Mucosa of stomach (tissue), 1 donor: ENCODE results near the gene CLIP1.
"Not testable (repeated sequence)": the region's sequence is repeated elsewhere in the genome, so short reads cannot be mapped to it uniquely, and the experiment has no call there.

Source experiments
- H3K27me3 ChIP-seq: one replicate; pipeline ENCODE4 v1.7.0; 2013; ENCODE audit warnings: mild to moderate bottlenecking, low read length; ENCODE audit not compliant: control insufficient read depth, insufficient read depth
- H3K36me3 ChIP-seq: one replicate; pipeline ENCODE4 v1.7.0; 2013; ENCODE audit warnings: low read length; ENCODE audit not compliant: control insufficient read depth, insufficient read depth
- H3K4me1 ChIP-seq: one replicate; pipeline ENCODE4 v1.7.0; 2013; ENCODE audit warnings: mild to moderate bottlenecking, low read length; ENCODE audit not compliant: control insufficient read depth, insufficient read depth
- H3K4me3 ChIP-seq: one replicate; pipeline ENCODE4 v1.7.0; 2013; ENCODE audit warnings: low read length
- H3K9ac ChIP-seq: one replicate; pipeline ENCODE4 v1.7.0; 2013; ENCODE audit warnings: mild to moderate bottlenecking, low read length, moderate library complexity
- H3K9me3 ChIP-seq: one replicate; pipeline ENCODE4 v1.7.0; 2013; ENCODE audit warnings: mild to moderate bottlenecking, low read length, moderate library complexity; ENCODE audit not compliant: control insufficient read depth
- donor health status: Pancreatic carcinoma.

The CLIP1 gene

DNA sequence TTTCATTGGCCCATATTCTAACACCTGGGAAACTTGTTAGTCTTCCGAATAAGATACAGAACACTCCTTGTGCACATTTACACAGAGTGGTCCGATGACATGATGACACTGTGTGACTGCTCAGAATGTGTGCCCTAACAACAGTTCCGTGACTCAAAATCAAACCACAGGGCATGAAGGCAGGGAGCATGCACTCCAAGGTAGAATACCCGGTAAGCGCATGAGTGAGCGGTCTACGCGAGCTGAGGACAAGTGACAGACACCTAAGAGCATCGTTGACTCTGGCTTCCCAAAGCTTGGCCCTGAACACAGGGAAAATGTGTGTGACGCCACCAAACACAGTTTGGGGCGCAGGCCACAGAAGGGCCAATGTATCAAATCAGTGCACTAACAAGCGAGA is 18.6 kb downstream of the CLIP1 start:
- H3K4me3 ChIP-seq = no peak overlapping the region
- H3K36me3 ChIP-seq = no peaks in the 10 kb centered on the region
- H3K9ac ChIP-seq = no peak overlapping the region
- no peaks in the 10 kb centered on the region for H3K9me3 ChIP-seq
- no peaks in the 10 kb centered on the region for H3K27me3 ChIP-seq
- peaks cover 34% of the 10 kb centered on the region for H3K4me1 ChIP-seq

GRCh38 chr12:122403115-122403770 is 19.2 kb downstream of the CLIP1 start:
- Histone ChIP-seq H3K9me3 (no peaks in the 10 kb centered on the region), H3K4me3 (no peak overlapping the region), H3K9ac (no peak overlapping the region), H3K4me1 (peaks cover 34% of the 10 kb centered on the region), H3K36me3 (no peaks in the 10 kb centered on the region), H3K27me3 (no peaks in the 10 kb centered on the region)

DNA sequence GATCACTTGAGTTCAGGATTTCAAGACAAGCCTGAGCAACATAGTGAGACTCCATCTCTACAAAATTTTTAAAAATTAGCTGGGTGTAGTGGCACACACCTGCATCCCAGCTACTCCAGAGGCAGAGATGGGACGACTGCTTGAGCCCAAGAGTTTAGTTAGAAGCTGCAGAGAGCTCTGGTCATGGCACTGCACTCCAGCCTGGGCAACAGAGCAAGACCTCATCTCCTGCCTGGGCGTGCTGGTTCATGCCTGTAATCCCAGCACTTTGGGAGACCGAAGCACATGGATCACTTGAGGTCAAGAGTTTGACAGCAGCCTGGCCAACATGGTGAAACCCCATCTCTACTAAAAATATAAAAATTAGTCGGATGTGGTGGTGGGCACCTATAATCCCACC is 20.2 kb downstream of the CLIP1 start:
- no peaks in the 10 kb centered on the region for H3K36me3 ChIP-seq
- H3K9ac ChIP-seq = no peak overlapping the region
- H3K4me3 ChIP-seq = no peak overlapping the region
- no peaks in the 10 kb centered on the region for H3K27me3 ChIP-seq
- H3K9me3 ChIP-seq = no peaks in the 10 kb centered on the region
- H3K4me1 ChIP-seq = peaks cover 34% of the 10 kb centered on the region

DNA sequence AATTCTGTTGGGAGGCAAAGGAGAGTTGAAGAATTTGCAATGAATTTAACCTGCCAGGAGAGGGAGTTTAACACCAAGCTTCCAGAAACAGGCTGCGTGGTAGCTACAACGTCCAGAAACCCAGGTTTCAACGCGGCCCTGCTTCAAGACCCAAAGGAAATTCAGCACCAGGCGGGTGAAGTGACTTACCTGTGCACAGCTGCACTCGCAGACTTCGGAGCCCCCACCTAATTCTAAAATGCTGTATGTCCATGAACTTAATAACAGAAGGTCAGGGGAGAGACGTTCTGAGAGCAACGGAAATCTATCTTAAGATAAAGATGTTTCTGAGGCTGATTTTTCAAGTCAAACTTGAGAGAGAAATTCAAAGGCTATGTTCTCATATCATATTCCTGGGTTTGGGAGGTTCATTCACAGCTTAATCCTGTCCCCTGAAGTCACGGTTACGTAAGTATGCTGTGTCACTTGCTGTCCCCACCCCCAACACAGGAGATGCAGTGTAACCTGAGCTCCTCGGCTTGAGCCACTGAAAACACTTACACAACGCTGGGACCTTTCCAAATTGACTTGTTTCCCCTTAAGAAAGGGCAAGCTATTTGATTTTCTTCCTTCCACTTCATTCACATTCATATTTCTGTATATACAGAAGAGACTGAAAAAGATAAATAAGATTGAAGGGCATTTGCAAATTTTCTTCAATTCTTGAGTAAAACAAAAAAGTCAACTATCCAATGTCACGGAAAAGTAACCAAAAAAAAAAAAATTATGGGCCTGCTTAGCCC is 22.7 kb downstream of the CLIP1 start:
- Histone ChIP-seq H3K9me3 (no peaks in the 10 kb centered on the region), H3K36me3 (no peaks in the 10 kb centered on the region), H3K4me3 (no peak overlapping the region), H3K27me3 (no peaks in the 10 kb centered on the region), H3K4me1 (peaks cover 18% of the 10 kb centered on the region), H3K9ac (peak overlapping the region; percentile 50)

- H3K27me3 ChIP-seq = no peaks in the 10 kb centered on the region
- peak overlapping the region; percentile 50 for H3K9ac ChIP-seq
- no peaks in the 10 kb centered on the region for H3K36me3 ChIP-seq
- no peak overlapping the region for H3K4me3 ChIP-seq
- no peaks in the 10 kb centered on the region for H3K9me3 ChIP-seq
- H3K4me1 ChIP-seq = peaks cover 18% of the 10 kb centered on the region
These were observed 23.2 kb downstream of the CLIP1 start for GRCh38 chr12:122399254-122399591.

- H3K27me3 ChIP-seq, H3K4me3 ChIP-seq, H3K9ac ChIP-seq, H3K36me3 ChIP-seq, H3K9me3 ChIP-seq: not testable (repeated sequence)
- H3K4me1 ChIP-seq = peaks cover 18% of the 10 kb centered on the region
These were observed 24.5 kb downstream of the CLIP1 start for GRCh38 chr12:122397981-122398380.

- H3K36me3 ChIP-seq = no peaks in the 10 kb centered on the region
- H3K4me1 ChIP-seq = peaks cover 16% of the 10 kb centered on the region
- no peaks in the 10 kb centered on the region for H3K9me3 ChIP-seq
- H3K9ac ChIP-seq = no peak overlapping the region
- H3K27me3 ChIP-seq = no peaks in the 10 kb centered on the region
- no peak overlapping the region for H3K4me3 ChIP-seq
These were observed 27.1 kb downstream of the CLIP1 start for GRCh38 chr12:122395319-122395718.

DNA sequence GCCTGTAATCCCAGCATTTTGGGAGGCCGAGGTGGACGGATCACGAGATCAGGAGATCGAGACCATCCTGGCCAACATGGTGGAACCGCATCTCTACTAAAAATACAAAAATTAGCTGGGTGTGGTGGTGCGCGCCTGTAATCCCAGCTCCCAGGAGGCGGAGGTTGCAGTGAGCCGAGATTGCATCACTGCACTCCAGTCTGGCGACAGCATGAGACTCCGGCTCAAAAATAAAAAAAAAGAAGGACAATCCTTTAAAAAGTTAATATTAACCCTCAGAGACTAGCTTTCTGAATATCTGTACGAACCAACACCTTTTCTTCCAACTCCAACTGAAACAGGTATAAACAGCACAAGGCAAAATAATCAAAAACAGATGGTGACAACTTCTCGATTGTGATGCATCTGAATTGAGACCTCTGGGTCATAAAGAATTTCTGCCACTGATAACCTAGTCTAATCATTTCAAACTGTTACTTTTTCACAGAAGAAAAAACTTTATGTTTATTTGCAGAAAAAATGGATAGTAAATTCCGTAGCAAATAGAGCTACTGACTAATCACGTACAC is 27.8 kb downstream of the CLIP1 start:
- H3K9me3 ChIP-seq = no peaks in the 10 kb centered on the region
- no peaks in the 10 kb centered on the region for H3K36me3 ChIP-seq
- peaks cover 10% of the 10 kb centered on the region for H3K4me1 ChIP-seq
- no peaks in the 10 kb centered on the region for H3K27me3 ChIP-seq
- no peak overlapping the region for H3K9ac ChIP-seq
- H3K4me3 ChIP-seq = no peak overlapping the region

DNA sequence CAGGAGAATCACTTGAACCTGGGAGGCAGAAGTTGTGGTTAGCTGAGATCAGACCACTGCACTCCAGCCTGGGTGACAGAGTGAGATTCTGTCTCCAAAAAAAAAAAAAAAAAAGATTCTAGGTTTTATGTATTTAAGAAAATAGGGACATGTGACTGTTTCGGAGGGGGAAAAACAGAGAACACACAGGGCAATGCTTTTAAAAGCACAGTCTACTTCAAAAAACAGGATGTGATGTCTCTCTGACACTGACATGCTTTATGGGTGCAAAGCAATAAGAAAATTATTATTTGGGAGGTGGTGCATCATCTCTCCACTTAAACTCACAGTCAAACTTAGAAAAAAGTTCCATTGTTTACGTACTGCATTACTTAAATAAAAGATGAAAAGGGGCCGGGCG is 28.7 kb downstream of the CLIP1 start:
- peaks cover 4% of the 10 kb centered on the region for H3K4me1 ChIP-seq
- no peaks in the 10 kb centered on the region for H3K9me3 ChIP-seq

GRCh38 chr12:122392411-122392810 is 30.1 kb downstream of the CLIP1 start:
- Histone ChIP-seq H3K27me3 (no peaks in the 10 kb centered on the region), H3K4me3 (no peak overlapping the region), H3K4me1 (peaks cover 4% of the 10 kb centered on the region), H3K9ac (no peak overlapping the region), H3K9me3 (no peaks in the 10 kb centered on the region), H3K36me3 (no peaks in the 10 kb centered on the region)

More for the DNA sequence above, 28.7 kb downstream of the CLIP1 start:
- Histone ChIP-seq H3K4me3 (no peak overlapping the region), H3K27me3 (no peaks in the 10 kb centered on the region), H3K36me3 (no peaks in the 10 kb centered on the region), H3K9ac (no peak overlapping the region)

- H3K9ac ChIP-seq = no peak overlapping the region
- H3K36me3 ChIP-seq = no peaks in the 10 kb centered on the region
- H3K9me3 ChIP-seq = no peaks in the 10 kb centered on the region
- no peaks in the 10 kb centered on the region for H3K27me3 ChIP-seq
- H3K4me1 ChIP-seq = peaks cover 4% of the 10 kb centered on the region
- no peak overlapping the region for H3K4me3 ChIP-seq
These were observed 32.8 kb downstream of the CLIP1 start for GRCh38 chr12:122389677-122390076.

- H3K36me3 ChIP-seq = no peaks in the 10 kb centered on the region
- H3K4me3 ChIP-seq = no peak overlapping the region
- H3K9me3 ChIP-seq = no peaks in the 10 kb centered on the region
- no peak overlapping the region for H3K9ac ChIP-seq
- no peaks in the 10 kb centered on the region for H3K27me3 ChIP-seq
- H3K4me1 ChIP-seq = peaks cover 4% of the 10 kb centered on the region
These were observed 34.6 kb downstream of the CLIP1 start for GRCh38 chr12:122387887-122388286.
